CD4-positive, alpha-beta T cell treated with Interleukin-6 for 4 hours (primary cell): ENCODE results near the gene IGHMBP2.

Source experiments
- DNase-seq: peaks from one replicate; pipeline ENCODE4 v3.0.0-alpha.2; 2020; ENCODE audit warnings: mixed read lengths

IGHMBP2 gene

DNA sequence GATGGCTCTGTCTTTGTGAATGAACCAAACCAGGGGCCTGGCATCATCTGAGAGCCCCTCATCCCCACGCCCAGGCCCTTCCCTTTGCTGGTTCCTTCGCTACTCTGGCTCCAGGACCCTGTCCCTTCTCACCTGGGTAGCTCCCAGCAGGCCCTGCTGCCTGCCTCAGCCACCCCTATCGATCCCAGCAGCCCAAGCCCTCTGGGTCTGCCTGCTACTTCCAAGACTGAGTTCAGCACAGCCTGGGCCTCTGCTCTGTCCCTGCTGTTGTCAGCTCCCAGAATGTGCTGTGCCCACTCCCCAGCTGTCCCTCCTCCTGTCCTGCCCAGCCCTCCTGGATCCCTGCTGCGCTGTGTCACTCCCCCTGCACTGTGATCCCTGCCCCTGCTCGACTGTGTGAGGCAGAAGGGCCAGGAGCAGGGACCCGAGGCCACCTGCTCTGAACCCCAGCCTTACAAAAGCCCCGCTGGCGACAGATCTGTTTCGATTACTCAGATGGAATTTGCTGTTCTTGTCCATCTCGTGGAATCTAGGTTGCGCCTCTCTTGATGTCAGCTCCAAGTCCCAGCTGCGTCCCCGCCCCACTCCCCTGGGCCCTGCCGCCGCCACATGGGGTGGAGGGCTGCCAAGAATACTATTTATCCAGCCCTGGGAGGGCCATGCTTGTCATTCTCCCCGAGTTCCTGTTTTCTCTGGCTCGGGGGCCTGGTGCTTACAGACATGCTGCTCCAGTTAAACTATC lies 13.0 kb upstream of the IGHMBP2 start:
- no peak for DNase-seq

DNA sequence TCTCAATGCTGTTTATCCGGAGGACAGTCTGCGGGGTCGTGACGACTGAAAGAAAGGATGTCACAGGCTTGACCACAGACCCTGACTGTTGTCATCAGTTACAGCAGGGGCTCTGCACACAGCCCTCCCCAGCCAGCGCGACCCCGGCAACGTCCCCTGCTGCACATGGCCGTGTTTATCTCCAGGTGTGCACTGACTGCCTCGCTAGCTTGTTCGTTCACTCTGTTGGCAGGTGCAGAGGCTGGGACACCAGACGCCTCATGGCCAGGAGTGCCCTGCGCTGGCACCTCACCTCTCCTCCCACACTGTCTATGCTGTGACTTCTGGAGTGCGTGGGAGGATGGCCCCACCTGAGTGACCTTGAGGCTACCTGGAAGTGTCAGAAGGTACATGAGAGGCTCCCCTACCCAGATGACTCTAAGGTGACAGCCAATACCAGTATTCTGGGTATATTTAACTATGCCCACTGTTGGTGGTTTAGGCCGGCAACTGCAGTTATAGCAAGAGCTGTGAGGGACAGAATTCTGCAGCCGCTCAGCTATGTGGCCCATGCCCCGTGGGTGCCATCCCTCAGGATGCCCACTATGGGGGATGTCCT lies 12.2 kb upstream of the IGHMBP2 start:
- no peak for DNase-seq

DNA sequence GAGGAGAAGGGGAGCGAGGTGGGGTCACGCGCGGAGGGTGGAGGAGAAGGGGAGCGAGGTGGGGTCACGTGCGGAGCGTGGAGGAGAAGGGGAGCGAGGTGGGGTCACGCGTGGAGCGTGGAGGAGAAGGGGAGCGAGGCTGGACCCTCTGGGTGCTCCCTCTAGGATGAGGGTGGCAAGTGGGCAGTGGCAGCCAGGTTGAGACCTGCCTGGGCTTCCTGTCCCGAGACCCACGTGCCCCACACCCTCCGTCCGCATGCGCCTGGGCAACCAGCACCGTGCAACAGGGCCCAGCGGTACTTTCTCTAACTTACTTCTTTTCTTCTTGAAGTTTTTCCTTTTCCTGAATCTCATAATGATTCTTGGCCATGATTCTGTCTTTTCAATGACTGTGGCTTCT lies 11.1 kb upstream of the IGHMBP2 start:
- DNase-seq = no peak

DNA sequence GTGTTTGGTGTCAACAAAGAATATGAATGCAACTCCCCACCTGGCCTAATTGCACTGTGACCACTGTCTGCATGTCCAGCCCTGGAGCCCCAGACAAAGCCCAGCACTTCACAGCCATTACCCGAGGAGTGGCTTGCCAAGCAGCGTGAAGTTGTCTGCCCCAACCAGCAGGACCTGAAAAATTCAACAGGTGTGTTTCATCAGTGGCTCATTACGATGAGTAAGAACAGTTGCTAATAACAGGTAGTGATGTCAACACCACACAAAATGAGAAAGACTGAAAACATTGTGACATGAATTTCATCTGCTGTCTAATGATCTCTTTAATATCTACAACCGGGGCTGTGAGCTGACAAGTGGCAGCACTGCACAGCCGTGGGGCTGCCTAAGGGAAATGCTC lies 10.4 kb upstream of the IGHMBP2 start:
- no peak for DNase-seq

DNA sequence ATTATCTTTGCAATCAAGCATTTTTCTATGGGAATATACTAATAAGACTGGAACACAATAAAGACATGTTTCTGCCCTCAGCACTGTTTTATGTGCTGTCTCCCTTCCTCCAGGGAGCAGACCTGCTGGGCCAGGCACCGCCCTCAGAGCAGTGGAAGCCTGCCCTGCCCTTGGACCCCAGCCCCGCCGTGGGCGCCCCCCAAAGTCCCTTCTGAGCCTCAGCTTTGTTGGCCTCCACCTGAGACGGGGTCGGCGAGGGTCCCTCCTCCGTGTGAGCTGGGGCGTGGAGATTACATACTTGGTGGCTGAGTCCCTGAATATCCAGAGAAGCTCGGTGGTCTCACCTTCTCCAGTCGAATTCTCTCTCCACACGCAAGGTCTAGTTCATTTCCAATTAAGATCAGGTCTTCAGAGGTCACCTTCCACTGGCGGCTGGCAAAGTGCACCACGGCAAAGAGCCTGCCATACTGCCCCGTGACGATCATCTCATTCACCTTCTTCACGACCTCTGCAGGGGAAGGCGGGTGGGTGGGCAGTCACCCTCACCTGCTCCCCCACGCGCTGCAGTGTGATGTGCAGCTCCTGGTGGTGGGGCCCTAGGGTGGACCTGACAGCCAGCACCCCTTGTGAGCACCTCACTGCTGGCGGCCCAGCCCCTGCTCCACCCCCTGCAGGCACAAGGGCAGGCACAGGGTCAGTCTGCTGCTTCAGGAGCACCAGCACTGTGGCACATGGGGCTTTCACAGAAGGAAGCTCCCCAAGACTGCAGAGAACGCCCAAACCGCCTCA lies 7.3 kb upstream of the IGHMBP2 start:
- DNase-seq = no peak

DNA sequence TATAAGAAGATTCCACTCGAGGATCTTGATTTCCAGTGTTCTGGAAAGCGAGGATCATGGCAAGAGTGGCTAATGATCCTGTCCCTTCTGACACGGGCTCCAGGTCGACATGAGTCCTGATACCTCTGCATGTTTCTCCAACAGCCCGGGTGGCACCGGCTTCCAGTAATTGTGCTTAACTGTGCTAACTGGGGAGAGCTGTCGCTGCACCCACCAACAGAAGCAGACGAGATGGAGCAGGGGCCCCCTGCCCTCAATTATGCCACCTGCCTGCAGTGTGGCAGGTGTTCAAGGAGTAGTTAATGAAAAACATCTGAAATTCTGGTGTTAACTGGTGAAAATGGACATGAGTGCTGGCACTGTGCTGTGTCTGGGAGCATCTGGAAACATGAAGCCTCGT lies 6.2 kb upstream of the IGHMBP2 start:
- DNase-seq = no peak

DNA sequence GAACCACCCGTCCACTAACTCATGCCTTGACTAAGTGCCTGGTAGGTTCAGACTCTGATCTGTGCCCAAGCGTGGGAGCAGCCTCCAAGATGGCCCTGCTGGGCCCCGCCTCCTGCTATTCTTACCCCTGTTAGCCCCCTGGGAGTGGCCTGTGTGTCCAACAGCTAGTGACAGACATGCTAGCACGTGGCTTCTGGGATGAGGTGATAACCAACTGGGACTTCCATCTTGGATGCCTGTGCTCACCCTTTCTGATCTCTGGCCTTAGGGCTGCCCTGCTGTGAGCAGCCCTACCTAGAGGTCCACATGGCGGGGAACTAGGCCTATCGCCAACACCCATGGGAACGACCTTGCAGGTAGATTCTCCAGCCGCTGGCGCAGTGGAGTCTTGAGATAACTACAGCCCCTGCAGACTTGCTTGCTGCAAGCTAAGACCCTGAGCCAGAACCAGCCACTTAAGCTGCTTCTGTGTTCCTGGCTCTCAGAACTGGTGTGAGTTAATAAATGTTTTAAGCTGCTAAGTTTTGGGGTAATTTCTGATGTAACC lies 2.8 kb upstream of the IGHMBP2 start:
- no peak for DNase-seq

DNA sequence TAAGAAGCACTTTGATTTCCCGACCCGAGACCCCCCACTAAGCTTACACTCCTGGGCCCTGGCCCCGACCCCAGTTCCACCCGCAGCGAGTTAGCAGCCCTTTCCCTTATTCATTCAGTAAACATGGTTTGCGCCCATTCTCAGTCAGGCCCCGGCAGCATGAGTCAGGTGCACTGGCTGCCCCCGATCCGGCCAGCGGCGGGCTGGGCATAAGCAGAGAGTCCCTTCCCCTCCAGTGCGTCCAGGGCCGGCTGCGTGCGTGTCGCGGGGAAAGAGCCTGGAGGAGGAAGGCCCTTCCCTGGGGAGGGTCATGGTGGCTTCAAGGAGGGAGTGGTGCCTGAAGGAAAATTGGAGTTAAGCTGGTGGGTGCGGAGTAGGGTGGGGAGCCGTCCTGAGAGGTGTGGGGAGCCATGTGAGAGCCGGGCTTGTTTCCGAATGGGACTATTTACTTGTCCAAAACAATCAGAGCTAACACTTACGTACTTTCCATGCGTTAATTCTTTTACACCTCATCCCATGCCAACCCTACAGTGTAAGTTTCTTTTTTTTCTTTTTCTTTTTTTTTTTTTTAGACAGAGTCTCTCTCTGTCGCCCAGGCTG lies 657 bp downstream of the IGHMBP2 start:
- peak; percentile 31 for DNase-seq

DNA sequence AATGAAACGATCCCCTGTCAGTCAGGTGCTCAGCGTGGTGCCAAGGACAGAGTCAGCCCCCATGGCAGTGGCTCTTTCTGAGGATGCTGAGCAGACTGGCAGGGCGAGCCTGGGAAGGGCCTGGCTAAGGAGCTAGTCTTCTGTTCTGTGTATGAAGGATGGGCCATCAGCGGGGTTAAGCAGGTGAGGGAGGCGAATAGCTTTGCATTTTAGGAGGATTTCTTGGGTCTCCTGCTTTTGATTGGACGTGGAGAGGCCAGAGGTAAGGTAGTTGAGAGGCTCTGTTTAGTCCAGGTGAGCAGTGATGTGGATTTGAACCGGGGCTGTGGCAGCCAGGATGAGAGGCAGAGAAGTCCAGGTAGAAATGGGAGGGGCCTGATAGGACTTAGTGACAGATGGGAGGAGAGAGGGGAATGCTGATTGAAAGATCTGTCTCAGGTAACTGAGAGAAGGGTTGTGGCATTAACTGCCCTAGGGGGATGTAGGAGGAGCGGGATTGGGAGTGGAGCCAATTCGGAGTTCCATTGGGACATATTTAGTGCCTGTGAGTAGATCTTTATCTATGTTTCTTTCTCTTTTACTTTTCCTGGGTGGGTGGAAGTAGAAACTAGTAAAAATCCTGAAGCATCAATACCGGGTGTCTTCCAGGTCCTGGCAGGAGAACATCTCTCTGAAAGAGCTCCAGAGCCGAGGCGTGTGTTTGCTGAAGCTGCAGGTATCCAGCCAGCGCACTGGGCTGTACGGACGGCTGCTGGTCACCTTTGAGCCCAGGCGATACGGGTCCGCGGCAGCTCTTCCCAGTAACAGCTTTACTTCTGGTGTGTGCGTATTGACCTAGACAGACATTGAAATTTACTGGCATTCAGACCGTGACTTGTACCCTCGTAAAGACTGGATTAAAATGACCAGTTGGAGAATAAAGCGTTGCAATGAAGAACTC lies 2.0 kb downstream of the IGHMBP2 start:
- DNase-seq = no peak

DNA sequence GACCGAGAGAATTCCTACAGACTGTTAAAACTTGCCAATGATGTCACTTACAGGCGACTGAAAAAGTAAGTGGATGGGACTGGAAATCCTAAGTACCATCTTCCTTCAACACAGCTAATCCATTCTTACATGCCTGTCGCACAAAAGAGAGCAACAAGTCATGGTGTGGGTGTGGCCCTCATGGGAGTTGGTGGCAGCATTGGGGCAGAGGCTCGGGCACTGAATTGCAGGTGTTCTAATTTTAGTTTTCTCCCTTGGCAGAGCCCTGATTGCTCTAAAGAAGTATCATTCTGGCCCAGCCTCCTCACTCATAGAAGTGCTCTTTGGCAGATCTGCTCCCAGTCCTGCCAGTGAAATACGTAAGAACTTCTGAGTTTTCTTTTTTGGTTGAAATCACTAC lies 4.6 kb downstream of the IGHMBP2 start:
- DNase-seq = no peak

DNA sequence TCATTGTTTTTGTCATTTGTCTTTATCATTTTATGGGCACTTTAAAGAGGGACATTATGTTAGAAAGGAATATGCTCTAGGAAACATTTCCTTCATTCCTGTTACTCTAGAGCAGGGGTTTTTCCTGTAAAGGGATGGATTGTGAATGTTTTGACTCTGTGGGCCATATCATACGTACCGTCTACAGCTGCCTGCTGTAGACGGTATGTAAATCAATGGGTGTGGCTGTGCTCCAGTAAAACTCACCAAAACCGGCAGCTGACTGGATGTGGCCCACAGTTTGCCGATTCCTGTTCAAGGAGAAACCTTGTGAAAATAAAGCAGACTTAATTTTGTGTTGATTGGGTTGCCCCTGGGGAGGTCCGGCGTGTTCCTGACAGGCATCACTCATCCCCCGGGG lies 7.3 kb downstream of the IGHMBP2 start:
- no peak for DNase-seq

DNA sequence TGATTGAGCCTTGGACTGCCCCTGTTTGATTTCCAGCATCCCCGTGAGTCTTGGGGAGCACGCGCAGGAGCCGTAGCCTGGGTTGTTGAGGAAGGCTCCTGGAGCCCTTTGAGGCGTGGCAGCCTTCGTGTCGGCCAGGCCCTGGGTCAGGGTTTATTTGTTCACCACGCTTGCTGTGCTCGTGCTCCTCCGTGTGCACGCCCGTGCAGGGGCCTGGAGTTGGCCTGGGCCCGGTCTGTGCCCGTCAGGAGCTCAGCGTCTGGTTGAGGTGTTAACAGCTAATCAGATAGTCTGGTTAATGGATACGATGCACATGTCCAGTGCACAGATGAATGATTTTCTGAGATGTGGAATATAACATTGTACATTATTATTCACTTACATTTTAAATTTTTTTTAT lies 8.0 kb downstream of the IGHMBP2 start:
- no peak for DNase-seq

DNA sequence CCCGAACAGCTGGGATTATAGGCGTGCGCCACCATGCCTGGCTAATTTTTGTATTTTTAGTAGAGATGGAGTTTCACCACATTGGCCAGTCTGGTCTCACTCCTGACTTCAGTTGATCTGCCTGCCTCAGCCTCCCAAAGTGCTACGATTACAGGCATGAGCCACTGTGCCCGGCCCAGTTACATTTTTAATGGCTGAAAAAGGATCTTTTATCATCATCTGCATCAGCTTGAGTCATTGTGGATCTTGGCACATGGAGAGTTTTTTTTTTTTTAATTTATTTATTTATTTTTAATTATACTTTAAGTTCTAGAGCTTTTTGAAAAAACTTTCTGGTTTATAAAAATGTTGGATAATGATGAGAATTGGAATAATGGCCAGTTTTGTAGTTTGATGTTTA lies 8.6 kb downstream of the IGHMBP2 start:
- no peak for DNase-seq

DNA sequence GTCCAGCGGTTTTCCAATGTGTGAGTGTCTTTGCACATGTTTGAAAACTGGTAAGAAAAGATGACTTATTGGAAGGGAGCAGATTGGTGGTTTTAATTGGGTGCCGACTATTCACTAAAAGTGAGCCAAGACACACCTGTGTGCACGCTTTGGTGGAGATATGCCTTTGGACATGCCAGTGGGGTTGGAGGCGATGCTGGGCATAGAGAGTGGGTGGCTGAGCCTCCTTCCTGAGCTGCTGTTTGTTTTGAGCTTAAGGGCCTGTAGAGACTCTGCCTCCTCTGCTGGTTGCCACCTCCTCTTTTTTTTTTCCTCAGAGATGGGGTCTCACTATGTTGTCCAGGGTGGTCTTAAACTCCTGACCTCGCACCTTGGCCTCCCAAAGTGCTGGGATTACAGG lies 9.5 kb downstream of the IGHMBP2 start:
- no peak for DNase-seq

DNA sequence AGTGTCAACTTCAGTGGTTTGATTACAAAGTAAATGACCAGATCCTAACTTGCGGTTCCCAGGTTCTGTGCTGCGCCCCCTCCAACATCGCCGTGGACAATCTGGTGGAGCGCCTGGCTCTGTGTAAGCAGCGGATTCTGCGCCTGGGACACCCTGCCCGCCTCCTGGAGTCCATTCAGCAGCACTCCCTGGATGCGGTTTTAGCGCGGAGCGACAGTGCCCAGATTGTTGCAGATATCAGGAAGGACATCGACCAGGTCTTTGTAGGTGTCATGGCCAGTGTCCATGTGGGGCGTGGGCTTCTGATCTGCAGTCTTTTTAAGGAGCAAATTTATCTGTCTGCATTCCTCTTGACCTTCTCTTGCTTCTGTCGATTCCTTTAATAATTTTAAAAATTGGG lies 11.1 kb downstream of the IGHMBP2 start:
- DNase-seq = no peak

DNA sequence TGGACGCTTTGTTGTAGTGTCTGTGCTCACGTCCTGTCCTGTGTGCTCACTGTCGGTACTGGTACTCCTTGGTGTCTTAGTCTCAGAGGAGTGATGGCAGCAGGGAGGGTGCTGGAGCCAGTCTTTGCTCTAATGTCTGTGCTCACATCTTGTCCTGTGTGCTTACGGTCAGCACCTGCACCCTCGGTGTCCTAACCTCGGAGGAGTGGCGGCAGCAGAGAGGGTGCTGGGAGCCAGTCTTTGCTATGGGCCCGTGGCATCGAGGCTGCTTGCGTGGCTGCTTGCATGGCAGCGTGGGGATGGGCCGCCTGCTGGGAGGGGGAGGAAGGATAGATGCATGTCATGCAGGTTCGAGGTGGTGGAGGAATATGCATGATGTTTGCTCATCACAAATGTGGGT lies 12.7 kb downstream of the IGHMBP2 start:
- DNase-seq = no peak

DNA sequence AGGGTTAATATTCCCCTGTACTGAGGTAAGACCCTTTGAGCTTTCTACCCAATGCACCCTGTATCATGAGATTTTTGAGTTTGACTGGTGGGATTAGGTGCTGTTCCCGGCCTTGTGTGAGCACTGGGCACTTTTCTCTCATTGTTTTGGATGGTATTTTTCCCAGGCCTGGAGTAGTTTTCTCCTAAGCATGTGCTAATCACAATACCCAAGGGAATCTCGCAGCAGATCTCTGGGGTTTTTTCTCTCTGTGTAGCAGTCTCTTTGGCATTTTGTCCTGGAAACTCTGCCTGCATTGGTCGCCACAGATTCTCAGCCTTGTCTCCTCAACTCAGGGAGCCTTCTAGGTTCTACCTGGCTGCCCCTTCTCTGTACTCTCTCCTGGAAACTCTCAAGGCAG lies 19.9 kb downstream of the IGHMBP2 start:
- DNase-seq = no peak

DNA sequence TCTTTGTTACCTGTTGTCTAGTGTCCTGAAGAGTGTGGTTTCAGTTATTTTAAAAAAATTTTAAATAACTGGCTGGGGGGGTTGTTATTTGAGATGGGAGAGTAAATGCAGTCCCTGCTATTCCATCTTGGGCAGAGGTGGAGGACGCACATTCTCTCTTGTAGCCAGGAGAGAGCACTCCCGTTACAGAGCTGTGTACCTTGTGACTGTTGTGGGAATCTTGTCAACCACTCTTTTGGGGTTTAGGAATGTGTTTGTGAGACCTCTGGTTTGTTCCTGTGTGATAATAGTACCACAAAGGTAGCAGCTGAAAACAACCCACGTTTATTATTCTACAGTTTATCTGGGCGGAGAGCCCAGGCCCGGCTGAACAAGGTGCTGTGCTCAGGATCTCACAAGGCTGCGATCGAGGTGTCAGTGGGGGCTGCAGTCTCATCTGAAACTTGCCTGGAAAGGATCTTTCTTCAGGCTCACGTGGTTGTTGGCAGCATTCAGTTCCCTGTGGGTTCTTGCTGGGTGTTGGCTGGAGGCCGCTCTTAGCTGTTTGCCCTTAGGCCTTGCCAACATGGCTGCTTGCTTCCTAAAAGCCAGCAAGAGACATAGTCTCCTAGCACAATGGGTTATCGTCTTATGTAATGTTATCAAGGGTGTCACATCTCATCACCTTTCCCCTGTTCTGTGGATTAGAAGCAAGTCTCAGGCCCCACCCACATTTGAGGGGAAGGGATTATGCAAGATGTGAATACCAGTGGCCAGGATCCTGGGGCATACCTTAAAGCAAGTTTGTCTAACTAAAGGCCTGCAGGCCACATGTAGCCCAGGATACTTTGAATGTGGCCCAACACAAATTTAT lies 20.6 kb downstream of the IGHMBP2 start:
- DNase-seq = no peak

DNA sequence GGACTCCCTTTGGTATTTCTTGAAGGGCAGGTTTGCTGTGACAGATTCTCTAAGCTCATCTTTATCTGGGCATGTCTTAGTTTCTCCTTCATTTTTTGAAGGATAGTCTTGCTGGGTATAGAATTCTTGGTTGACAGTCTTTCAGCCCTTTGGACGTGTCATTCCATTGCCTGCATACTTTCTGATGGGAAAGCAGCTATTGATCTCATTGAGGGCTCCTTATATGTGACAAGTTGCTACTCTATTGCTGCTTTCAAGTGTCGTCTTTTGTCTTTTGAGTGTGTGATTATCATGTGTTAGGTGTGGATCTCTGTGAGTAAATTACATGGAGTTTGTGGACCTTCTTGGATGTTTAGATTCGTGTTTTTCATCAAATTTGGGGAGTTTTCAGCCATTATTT lies 21.9 kb downstream of the IGHMBP2 start:
- DNase-seq = no peak

DNA sequence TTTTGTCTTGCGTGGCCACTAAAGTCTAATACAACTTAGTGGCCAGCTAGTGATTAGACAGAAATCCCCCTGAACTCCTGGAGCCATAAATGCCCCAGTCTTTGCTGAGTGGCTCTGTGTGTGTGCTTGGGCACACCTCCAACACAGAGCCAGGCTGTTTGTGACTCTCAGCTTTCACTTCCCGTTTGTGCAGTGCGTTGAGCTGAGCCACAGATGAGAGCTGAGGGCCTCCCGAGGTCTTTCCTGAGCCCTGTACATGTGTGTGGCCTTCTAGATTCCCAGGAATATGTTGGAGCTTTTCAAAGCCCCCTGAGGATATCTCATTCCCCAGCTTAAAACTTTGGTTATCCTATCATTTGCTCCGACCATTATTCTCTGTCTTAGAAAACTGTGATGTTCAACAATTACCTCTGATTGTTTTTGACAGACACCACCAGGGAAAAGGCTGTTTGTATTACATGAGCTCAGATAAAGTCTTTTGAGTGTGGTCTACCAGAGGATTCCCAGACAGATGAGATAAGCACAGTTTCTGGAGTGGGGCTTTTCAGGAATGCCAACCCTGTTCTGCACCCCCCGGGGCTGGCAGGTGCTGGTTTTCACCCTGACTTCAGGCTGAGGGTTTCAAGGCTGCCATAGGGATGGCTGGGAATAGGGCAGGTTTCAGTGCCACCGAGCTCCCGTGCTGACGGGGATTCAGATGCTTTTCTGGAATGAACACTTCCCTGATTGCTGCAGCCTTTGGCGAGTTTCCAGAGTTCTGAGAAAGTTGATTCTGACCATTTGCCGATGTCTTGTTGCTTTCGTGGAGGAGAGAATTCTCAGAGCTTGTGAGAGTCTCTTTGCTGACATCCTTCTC lies 23.8 kb downstream of the IGHMBP2 start:
- DNase-seq = no peak
